OCI-LY3 (cell line): Measurements from ENCODE around the gene CPAMD8.

ENCODE experiments used
- H2AFZ ChIP-seq: fragments of 200-600, 300-600 bp; shearing (Covaris generic); 2 replicates; pipeline ENCODE4 v1.6.0; 2014; ENCODE audit warnings: antibody characterized with exemption, low read depth, low read length
- H3K27ac ChIP-seq: fragments of 200-600, 300-600 bp; sonication (generic); 2 replicates; pipeline ENCODE4 v1.5.1; 2014; ENCODE audit warnings: mild to moderate bottlenecking, low read length, moderate library complexity, mixed read lengths
- H3K27me3 ChIP-seq: fragments of 200-600, 300-600 bp; sonication (generic); 2 replicates; pipeline ENCODE4 v1.6.1; 2014; ENCODE audit warnings: low read depth, low read length, mixed read lengths
- H3K36me3 ChIP-seq: fragments of 200-600, 300-600 bp; sonication (generic); replicated peaks from 2 replicates; pipeline ENCODE3; 2014; ENCODE audit warnings: low read depth, low read length, mixed read lengths
- H3K4me1 ChIP-seq: fragments of 300-600, 200-600 bp; sonication (generic); 2 replicates; pipeline ENCODE4 v1.6.1; 2014; ENCODE audit warnings: low read length, mixed read lengths
- H3K4me2 ChIP-seq: fragments of 200-600, 300-600 bp; sonication (generic); 2 replicates; pipeline ENCODE4 v1.6.1; 2014; ENCODE audit warnings: low read length, mixed read lengths
- H3K4me3 ChIP-seq: fragments of 300-600, 200-600 bp; sonication (generic); 2 replicates; pipeline ENCODE4 v1.5.1; 2014; ENCODE audit warnings: antibody characterized with exemption, mild to moderate bottlenecking, low read length, moderate library complexity
- H3K79me2 ChIP-seq: fragments of 300-600, 200-600 bp; shearing (Covaris generic); 2 replicates; pipeline ENCODE4 v1.6.1; 2014; ENCODE audit warnings: mild to moderate bottlenecking, low read length, mixed read lengths
- H3K9ac ChIP-seq: fragments of 300-600, 200-600 bp; shearing (Covaris generic); 2 replicates; pipeline ENCODE4 v1.6.0; 2014; ENCODE audit warnings: mild to moderate bottlenecking, low read length, moderate library complexity
- H3K9me3 ChIP-seq: fragments of 200-600, 300-600 bp; shearing (Covaris generic); 2 replicates; pipeline ENCODE4 v1.6.1; 2014; ENCODE audit warnings: low read length, mixed read lengths; ENCODE audit not compliant: insufficient read depth
- H4K20me1 ChIP-seq: fragments of 200-600, 300-600 bp; sonication (generic); 2 replicates; pipeline ENCODE4 v1.6.1; 2016; ENCODE audit warnings: low read length, mixed read lengths; ENCODE audit not compliant: insufficient read depth
- CTCF ChIP-seq: fragments of 200-600, 300-600 bp; sonication (generic); IDR thresholded peaks from 2 replicates; pipeline ENCODE4 v1.5.1; 2014; ENCODE audit warnings: antibody characterized with exemption, low read length, low read depth
- EZH2phosphoT487 ChIP-seq: fragments of 200-600 bp; shearing (Covaris generic); IDR thresholded peaks from 2 replicates; pipeline ENCODE4 v1.6.1; 2018; ENCODE audit warnings: antibody characterized with exemption, mixed run types, low read depth

Gene CPAMD8

GRCh38 chr19:16861834-16862233 is 164.8 kb downstream of the CPAMD8 start:
- Histone ChIP-seq H3K79me2 (no peaks in the 10 kb centered on the region), H3K27me3 (no peaks in the 10 kb centered on the region), H3K4me2 (no peak overlapping the region), H3K4me1 (peaks cover 6% of the 10 kb centered on the region; the same call in 1 of the 2 replicates), H3K36me3 (peaks cover 17% of the 10 kb centered on the region), H3K9ac (no peak overlapping the region), H4K20me1 (no peaks in the 10 kb centered on the region), H3K27ac (no peak overlapping the region), H2AFZ (no peak overlapping the region), H3K4me3 (no peak overlapping the region), H3K9me3 (no peaks in the 10 kb centered on the region)
- no peak for TF ChIP-seq CTCF

- H3K27ac ChIP-seq = no peak overlapping the region
- no peaks in the 10 kb centered on the region for H3K9me3 ChIP-seq
- H2AFZ ChIP-seq = no peak overlapping the region
- H3K79me2 ChIP-seq = no peaks in the 10 kb centered on the region
- H3K27me3 ChIP-seq = no peaks in the 10 kb centered on the region
- no peak for TF ChIP-seq CTCF
- no peak overlapping the region for H3K4me2 ChIP-seq
- peaks cover 17% of the 10 kb centered on the region for H3K36me3 ChIP-seq
- no peak overlapping the region for H3K9ac ChIP-seq
- H3K4me1 ChIP-seq = peaks cover 6% of the 10 kb centered on the region; the same call in 1 of the 2 replicates
- H4K20me1 ChIP-seq = no peaks in the 10 kb centered on the region
- H3K4me3 ChIP-seq = no peak overlapping the region
Observed at GRCh38 chr19:16861011-16861410, 165.6 kb downstream of the CPAMD8 start.

GRCh38 chr19:16860118-16860517 is 166.5 kb downstream of the CPAMD8 start:
- H3K27me3 ChIP-seq = no peaks in the 10 kb centered on the region
- no peak overlapping the region for H3K27ac ChIP-seq
- no peak overlapping the region for H3K4me2 ChIP-seq
- no peak overlapping the region for H2AFZ ChIP-seq
- H3K79me2 ChIP-seq = no peaks in the 10 kb centered on the region
- peaks cover 15% of the 10 kb centered on the region for H3K36me3 ChIP-seq
- peaks cover 6% of the 10 kb centered on the region; the same call in 1 of the 2 replicates for H3K4me1 ChIP-seq
- no peak overlapping the region for H3K4me3 ChIP-seq
- H3K9ac ChIP-seq = no peak overlapping the region
- no peaks in the 10 kb centered on the region for H3K9me3 ChIP-seq
- TF ChIP-seq EZH2phosphoT487 (no peak), CTCF (no peak)
- no peaks in the 10 kb centered on the region for H4K20me1 ChIP-seq

GRCh38 chr19:16859626-16860025 is 167.0 kb downstream of the CPAMD8 start:
- H3K36me3 ChIP-seq = peaks cover 20% of the 10 kb centered on the region
- H3K79me2 ChIP-seq = no peaks in the 10 kb centered on the region
- no peaks in the 10 kb centered on the region for H3K9me3 ChIP-seq
- no peak overlapping the region for H3K4me3 ChIP-seq
- H4K20me1 ChIP-seq = no peaks in the 10 kb centered on the region
- H3K9ac ChIP-seq = no peak overlapping the region
- H2AFZ ChIP-seq = no peak overlapping the region
- peaks cover 6% of the 10 kb centered on the region; the same call in 1 of the 2 replicates for H3K4me1 ChIP-seq
- no peak overlapping the region for H3K4me2 ChIP-seq
- TF ChIP-seq EZH2phosphoT487 = no peak
- no peak for TF ChIP-seq CTCF
- H3K27ac ChIP-seq = no peak overlapping the region
- H3K27me3 ChIP-seq = no peaks in the 10 kb centered on the region
